A549 (cell line): ENCODE measurements around the gene CLGN. TPM values are rescaled to one million over a fixed set of nuclear protein-coding genes. Genes with fewer than 3 reads are reported as not detected.

ENCODE experiments used
- ATAC-seq, 2 experiments: fragments of 200-7000 bp in 1 of 2; fragments of >200 bp in 1 of 2; cut with Nextera tagmentation in 1 of 2; cut with Tn5 transposase in 1 of 2; 3 replicates each; pipeline versions ENCODE4 v1.8.0 to v1.9.1; 2018 to 2020; ENCODE audit warnings: mild to moderate bottlenecking in 1 of 2, moderate library complexity in 1 of 2
- CTCF ChIA-PET: fragments of 300-600 bp; sonication (Branson Sonifier 250); formaldehyde crosslinking; extraction: SDS; loops from one replicate; lab custom pipeline; 2021; ENCODE audit warnings: antibody characterized with exemption, inconsistent platforms; lab: Yijun Ruan, JAX
- POLR2A ChIA-PET: fragments of 350-600 bp; formaldehyde crosslinking; extraction: SDS; loops from one replicate; lab custom pipeline; 2021; ENCODE audit warnings: antibody characterized with exemption, inconsistent platforms; lab: Yijun Ruan, JAX
- DNase-seq, 2 experiments: peaks; one replicate each; pipeline versions ENCODE4 v3.0.0 to v3.0.0-alpha.2; 2011 to 2016; ENCODE audit warnings: low read depth in 1 of 2, low spot score in 1 of 2
- FAIRE-seq: peaks from 2 replicates; lab custom pipeline; 2011; peaks lifted over from hg19 to GRCh38; lab: Jason Lieb, UNC
- H3K27ac ChIP-seq, 2 experiments: fragments of >200 bp; sonication (Bioruptor Twin); formaldehyde crosslinking; 3 replicates each; pipeline ENCODE4 v1.5.1; 2016 to 2017
- H3K4me1 ChIP-seq: fragments of >200 bp; sonication (Bioruptor Twin); formaldehyde crosslinking; 3 replicates; pipeline ENCODE4 v1.6.1; 2016
- H3K4me2 ChIP-seq: fragments of >200 bp; sonication (Bioruptor Twin); formaldehyde crosslinking; 3 replicates; pipeline ENCODE4 v1.6.1; 2016
- H3K4me3 ChIP-seq: fragments of >200 bp; sonication (Bioruptor Twin); formaldehyde crosslinking; 3 replicates; pipeline ENCODE4 v1.5.1; 2016
- H3K9me3 ChIP-seq: fragments of >200 bp; sonication (Bioruptor Twin); formaldehyde crosslinking; 3 replicates; pipeline ENCODE4 v1.6.1; 2016
- BCL3 ChIP-seq: fragments of >200 bp; sonication (Bioruptor Twin); formaldehyde crosslinking; IDR thresholded peaks from 3 replicates; pipeline ENCODE4 v1.6.1; 2016
- CHD4 ChIP-seq: fragments of 200-600 bp; sonication (generic); IDR thresholded peaks from 2 replicates; pipeline ENCODE4 v1.6.1; 2016; ENCODE audit warnings: antibody characterized with exemption, mild to moderate bottlenecking, borderline replicate concordance
- CTCF ChIP-seq: fragments of >200 bp; sonication (Bioruptor Twin); formaldehyde crosslinking; IDR thresholded peaks from 3 replicates; pipeline ENCODE4 v1.5.1; 2016
- EHF ChIP-seq: fragments of 250-450 bp; sonication (Bioruptor Pico); IDR thresholded peaks from 2 replicates; pipeline ENCODE4 v1.5.0; 2020; ENCODE audit warnings: mild to moderate bottlenecking
- ELK1 ChIP-seq: fragments of 150-350 bp; IDR thresholded peaks from 2 replicates; pipeline ENCODE4 v1.6.1; 2014; ENCODE audit warnings: low read depth, mild to moderate bottlenecking, low read length
- FOSL2 ChIP-seq, 2 experiments: fragments of 450-650 bp in 1 of 2; fragments of >200 bp in 1 of 2; sonication (Bioruptor Twin) in 1 of 2; formaldehyde crosslinking; IDR thresholded peaks; 2 replicates each; pipeline versions ENCODE4 v1.5.0 to v1.6.1; 2016 to 2020; ENCODE audit warnings: mild to moderate bottlenecking in 1 of 2, moderate library complexity in 1 of 2
- HES2 ChIP-seq: fragments of >200 bp; sonication (Bioruptor Twin); formaldehyde crosslinking; IDR thresholded peaks from 2 replicates; pipeline ENCODE4 v1.6.1; 2016
- JUN ChIP-seq, 2 experiments: fragments of >200 bp; sonication (Bioruptor Twin); formaldehyde crosslinking; IDR thresholded peaks; 2 replicates in 1 of 2; 3 replicates in 1 of 2; pipeline ENCODE4 v1.6.1; 2016 to 2017
- KDM1A ChIP-seq: fragments of 200-600 bp; sonication (generic); IDR thresholded peaks from 2 replicates; pipeline ENCODE4 v1.6.1; 2016; ENCODE audit warnings: low read depth, mild to moderate bottlenecking
- NFE2L2 ChIP-seq: fragments of 150-350 bp; conservative IDR thresholded peaks from 2 replicates; pipeline ENCODE4 v1.6.1; 2014; ENCODE audit warnings: low read length
- POLR2AphosphoS2 ChIP-seq: conservative IDR thresholded peaks from 2 replicates; pipeline ENCODE4 v1.6.1; 2012; ENCODE audit warnings: low read length, improper control_type of control experiment, inconsistent platforms
- RARB ChIP-seq: fragments of 250-450 bp; sonication (Bioruptor Pico); IDR thresholded peaks from 2 replicates; pipeline ENCODE4 v1.8.0; 2021; ENCODE audit warnings: mild to moderate bottlenecking, moderate library complexity
- REST ChIP-seq: fragments of 200-600 bp; sonication (generic); IDR thresholded peaks from 2 replicates; pipeline ENCODE4 v1.6.1; 2016; ENCODE audit warnings: antibody characterized with exemption, mild to moderate bottlenecking, moderate library complexity
- TP53 ChIP-seq: fragments of 250-450 bp; sonication (Bioruptor Pico); IDR thresholded peaks from 2 replicates; pipeline ENCODE4 v1.5.0; 2021; ENCODE audit warnings: mild to moderate bottlenecking, moderate library complexity
- USF2 ChIP-seq: fragments of 450-650 bp; IDR thresholded peaks from 2 replicates; pipeline ENCODE4 v1.6.1; 2014; ENCODE audit warnings: antibody characterized with exemption
- ZNF302 ChIP-seq: fragments of 250-450 bp; sonication (Bioruptor Pico); IDR thresholded peaks from 2 replicates; pipeline ENCODE4 v1.9.0; 2021; ENCODE audit warnings: inconsistent platforms, mild to moderate bottlenecking, moderate library complexity
- ZSCAN20 ChIP-seq: fragments of 250-450 bp; sonication (Bioruptor Pico); IDR thresholded peaks from 2 replicates; pipeline ENCODE4 v1.8.0; 2022; ENCODE audit warnings: mild to moderate bottlenecking, moderate library complexity
- WGBS: methylation state at CpG from one replicate; pipeline ENCODE4 v1.1.6; 2017; ENCODE audit errors: missing lambda C conversion rate; 5-methylcytosine and 5-hydroxymethylcytosine counted together
- polyA plus RNA-seq, 4 experiments: library from polyadenylated mRNA; depleted of rRNA in 3 of 4; stranded (reverse); fragments of >200 nt; fragmentation: RNase III in 1 of 4; extraction: RNeasy Plus Mini Kit Qiagen cat#74134 plus additional on column Dnase treatment in 1 of 4; gene quantifications; 2 replicates in 3 of 4; 3 replicates in 1 of 4; pipeline ENCODE4 v1.2.3, GENCODE V29; 2011 to 2017

Gene CLGN
- polyA plus RNA-seq, 2 of the 4 experiments (the other 2 are of a cell fraction), result 8.4 to 30.9 TPM

GRCh38 chr4:140463614-140464013 lies 36.2 kb upstream of the CLGN start (continued):
- TF ChIP-seq CTCF, result no peak

- H3K27ac ChIP-seq, result no peak overlapping the region
- no peaks in the 10 kb centered on the region for H3K4me1 ChIP-seq
- ChIA-PET POLR2A (no interaction called here), CTCF (interaction anchor here (1.4 kb wide), 1 partner anchor 103 kb away, joined by 4 read pairs; no protein-coding TSS in a partner anchor)
- H3K4me2 ChIP-seq, result no peak overlapping the region
- H3K9me3 ChIP-seq, result no peaks in the 10 kb centered on the region
- DNase-seq (no peak), FAIRE-seq (no peak), ATAC-seq (no peak)
- WGBS, result 57% methylated on average over 3 of the region's 3 CpGs
- TF ChIP-seq EHF (CRISPR knock-in tag) (no peak), BCL3 (no peak), NFE2L2 (no peak), KDM1A (no peak), ZSCAN20 (CRISPR knock-in tag) (no peak), POLR2AphosphoS2 (no peak), ELK1 (no peak), JUN (IDR thresholded peaks at IDR 0.05) (no peak), FOSL2 (IDR thresholded peaks at IDR 0.05) (no peak), FOSL2 (CRISPR knock-in tag; IDR thresholded peaks at IDR 0.05) (no peak), RARB (no peak), TP53 (CRISPR knock-in tag) (no peak), ZNF302 (CRISPR knock-in tag) (no peak), HES2 (no peak), USF2 (no peak), REST (no peak), CHD4 (no peak)
- H3K4me3 ChIP-seq, result no peak overlapping the region
Observed at GRCh38 chr4:140463182-140463581, 35.7 kb upstream of the CLGN start.
